Right kidney (tissue), 1 donor: ENCODE results near the gene SHISA8.
A peak's percentile ranks its signal among the peaks of the same experiment; 100 is the strongest.
"Not testable (repeated sequence)": the region's sequence is repeated elsewhere in the genome, so short reads cannot be mapped to it uniquely, and the experiment has no call there.

Experiments used
- DNase-seq: peaks from one replicate; pipeline ENCODE4 v3.0.0-alpha.2; 2016

Gene SHISA8

DNA sequence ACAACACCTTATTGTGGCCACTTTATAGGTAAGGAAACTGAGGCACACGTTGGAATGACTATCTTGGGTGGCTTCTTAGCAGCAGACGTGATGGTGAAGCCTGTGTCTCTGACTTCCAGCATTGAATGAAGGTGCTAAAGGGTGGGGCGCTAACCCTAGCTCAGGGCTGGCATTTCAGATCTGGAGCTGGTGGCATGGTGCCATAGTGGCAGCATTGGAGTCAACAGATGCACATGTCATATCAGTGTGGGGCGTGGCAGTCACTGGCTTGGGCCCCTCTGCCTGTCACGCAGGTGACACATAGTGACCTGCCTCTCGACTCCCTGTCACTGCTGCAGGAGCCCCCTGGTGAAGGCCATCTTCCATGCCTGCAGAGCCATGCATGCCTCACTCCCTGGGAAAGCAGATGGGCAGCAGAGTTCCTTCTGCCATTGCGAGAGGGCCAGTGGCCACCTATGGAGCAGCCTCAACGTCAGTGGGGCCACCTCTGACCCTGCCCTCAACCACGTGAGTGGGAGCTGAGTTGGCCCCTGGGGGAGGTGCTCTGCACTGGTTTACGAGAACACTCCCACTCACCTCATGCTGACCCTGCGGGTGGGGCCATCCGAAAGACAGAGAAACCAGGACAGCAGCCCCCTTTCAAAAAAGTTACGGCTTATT is 14.8 kb downstream of the SHISA8 start:
- DNase-seq, result no peak

DNA sequence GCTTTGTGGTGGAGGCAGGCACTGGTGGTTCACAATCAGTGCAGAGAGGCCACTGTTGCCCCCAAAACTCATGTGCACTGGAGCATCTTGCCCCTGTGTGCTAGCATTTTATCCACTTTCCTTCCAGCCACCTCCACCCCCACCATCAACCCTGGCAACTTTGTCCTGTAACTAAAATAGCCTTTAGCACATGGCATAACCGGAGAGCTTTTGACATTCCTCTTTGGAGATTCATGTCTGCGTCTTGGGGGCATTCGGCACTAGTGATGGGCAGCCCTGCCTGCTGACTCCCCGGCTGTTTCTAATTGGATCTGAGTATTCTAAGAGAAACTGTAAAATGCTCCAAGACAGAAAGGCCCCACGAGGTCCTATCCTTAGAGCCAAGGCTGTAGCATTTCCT is 15.8 kb downstream of the SHISA8 start:
- no peak for DNase-seq

DNA sequence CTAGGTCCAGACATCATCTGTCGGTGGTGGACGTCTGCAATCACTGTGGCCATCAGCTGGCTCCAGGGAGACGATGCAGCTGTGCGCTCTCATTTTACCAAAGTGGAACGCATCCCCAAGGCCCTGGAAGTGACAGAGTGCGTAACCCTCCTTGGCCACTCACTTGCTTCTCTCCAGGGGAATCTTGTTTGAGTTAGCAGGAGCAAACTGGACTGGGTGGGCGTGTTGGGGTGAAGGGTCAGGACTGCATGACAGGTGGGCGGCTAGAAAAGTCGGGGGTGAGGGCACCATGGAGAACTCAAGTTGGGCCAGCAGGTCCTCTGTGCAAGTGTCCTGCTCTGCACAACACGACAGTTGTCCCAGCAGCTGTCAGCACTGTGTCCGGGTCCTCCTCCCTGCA is 16.2 kb downstream of the SHISA8 start:
- no peak for DNase-seq

DNA sequence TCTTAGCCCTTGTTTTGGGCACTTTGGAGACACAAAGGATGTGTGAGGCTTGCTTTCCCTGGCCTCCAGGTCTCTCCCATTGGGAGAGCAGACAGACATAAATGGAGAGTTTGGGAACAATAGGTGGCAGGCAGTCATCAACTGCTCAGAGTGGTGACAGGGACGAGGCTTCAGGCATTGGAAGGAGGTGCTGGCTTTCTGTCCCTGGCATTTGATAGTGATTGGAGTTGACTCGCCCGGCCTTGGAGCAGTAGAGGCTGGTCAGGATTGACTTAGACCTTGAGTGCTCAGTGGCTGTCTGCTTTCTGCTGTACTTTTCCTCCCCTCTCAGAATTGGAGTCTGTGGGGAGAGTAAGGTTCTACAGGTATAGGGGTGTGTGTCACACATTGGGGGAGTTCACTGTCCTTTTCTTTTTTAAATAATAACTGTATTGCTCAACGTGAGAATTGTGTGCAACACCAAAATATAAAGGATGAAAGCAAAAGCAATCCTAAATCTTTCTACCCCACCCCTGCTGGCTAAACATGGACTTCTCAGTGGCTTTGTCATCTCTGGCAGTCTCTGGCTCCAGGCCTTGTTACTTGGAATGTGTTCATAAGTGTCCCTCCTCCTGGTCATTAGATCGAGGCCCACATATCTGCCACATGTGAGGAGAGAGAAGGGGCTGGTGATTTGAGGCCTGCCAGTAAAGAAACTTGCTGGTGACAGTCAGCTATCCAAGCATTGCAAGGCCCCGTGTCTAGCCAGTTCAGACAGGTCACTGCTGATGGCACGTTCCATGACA is 21.1 kb downstream of the SHISA8 start:
- no peak for DNase-seq

DNA sequence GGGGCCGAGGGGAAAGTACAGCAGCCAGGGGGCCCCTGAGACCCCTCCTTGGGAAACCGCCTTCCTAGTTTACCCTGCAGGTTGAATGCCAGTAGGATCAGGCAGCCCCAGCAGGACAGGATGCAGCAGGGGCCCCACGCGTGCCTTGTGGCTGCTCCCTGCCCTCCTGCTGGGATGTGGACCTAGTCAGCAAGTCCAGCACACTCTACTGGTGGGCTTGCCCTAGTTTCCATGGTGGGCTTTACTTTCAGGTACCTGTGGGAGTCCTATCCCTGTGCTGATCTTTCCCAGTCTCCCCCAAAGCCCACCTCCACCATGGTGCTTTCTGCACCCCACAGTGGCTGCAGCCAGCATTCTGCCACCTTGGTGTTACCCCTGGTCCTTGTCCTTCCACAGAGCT is 22.2 kb downstream of the SHISA8 start:
- DNase-seq, result no peak

DNA sequence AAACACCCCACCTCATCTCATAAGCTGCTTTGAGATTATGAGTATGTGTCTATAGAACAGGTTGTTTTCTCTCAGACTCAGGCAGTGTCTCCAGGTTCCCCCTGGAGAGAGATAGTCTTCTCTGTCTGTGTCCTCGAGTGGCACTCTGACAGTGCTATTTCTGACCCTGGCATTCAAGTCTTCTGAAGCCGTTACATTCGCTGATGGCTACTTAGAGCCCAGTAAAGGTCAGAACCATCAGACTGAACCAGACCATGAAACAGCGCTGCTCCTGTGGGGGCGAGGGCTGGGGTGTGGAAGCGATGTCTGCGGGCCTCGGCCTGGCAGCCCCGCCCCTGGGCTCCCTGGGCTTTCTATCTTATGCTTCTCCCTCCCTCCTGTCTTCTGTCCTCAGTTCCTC is 23.5 kb downstream of the SHISA8 start:
- no peak for DNase-seq

DNA sequence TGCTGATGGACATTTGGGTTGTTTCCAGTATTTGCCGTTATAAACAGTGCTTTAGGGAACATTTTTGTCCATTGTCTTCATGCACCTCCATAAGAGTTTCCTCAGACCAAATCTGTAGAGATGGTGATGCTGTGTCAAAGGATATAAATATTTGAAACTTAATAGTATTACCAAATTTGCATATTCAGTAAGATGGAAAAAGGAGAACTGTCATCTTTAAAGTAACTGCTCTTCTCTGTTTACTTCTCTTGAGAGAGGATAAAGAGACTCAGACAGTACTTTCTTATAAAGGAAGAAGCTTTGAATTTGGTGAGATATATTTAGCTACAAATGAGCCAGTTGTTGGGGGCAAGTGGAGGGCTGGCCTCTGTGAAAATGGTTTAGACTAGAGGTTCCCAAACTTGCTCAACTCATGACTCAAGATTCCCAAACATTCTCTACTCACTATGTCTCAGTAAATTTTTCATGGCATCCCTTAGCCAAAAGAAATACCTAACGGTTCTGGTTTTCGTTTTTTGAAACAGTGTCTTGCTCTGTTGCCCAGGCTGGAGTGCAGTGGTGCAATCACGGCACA is 26.2 kb downstream of the SHISA8 start:
- no peak for DNase-seq

DNA sequence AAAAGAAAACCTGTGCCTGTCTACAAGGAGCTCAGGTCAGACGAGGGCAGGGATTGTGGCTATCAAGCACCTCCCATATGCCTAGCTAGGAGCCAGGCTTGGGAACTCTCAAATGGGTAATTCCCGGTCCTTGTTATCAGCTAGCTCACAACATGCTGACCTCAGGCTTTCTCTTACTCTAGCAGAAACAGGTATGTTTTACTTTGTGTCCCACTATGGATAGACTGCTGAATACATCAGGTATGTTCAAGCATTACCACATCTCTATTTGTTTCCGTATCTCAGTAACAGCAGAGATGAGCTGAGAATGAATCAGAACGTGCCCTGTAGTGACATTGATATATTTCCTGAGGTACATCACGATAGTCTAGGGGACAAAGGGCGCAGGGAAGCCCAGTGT is 29.4 kb downstream of the SHISA8 start:
- DNase-seq, result no peak

DNA sequence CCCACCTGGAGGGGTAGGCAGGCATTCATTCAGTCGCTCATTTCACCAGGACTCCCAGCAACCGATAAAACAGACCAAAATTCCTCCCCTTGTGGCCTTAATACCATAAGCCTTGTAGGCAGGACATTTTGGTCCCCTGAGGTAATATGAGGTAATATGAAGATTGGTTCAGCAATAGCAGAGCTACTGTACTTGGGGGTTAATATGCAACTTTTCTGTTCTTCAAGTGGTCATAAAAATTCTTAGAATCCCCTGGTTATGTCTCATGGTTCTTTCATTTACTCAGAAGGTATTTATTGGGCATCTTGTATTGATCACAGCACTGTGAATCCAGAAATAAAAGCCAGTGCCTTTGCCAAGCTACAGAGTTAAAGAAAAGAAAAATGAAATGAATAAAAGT is 29.8 kb downstream of the SHISA8 start:
- DNase-seq, result no peak

DNA sequence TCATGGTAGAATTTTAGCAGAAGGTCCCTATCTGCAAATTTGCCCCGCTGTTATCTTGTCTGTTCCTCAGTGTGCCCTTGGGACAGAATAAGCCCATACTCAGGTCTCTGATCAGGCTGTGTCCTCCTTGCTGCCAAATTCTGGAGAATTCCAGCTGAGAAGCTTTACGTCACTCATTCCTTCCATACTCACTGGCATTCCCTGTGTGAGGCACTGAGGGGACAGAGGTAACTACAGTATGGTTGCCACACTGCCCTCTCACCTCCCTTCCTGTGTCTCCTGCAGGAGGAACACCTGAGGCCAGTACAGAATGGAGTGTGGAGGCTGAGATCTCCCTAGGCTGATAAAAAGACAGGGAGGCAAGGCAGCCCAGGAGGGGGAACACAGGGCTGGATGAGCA is 31.5 kb downstream of the SHISA8 start:
- DNase-seq, result no peak

DNA sequence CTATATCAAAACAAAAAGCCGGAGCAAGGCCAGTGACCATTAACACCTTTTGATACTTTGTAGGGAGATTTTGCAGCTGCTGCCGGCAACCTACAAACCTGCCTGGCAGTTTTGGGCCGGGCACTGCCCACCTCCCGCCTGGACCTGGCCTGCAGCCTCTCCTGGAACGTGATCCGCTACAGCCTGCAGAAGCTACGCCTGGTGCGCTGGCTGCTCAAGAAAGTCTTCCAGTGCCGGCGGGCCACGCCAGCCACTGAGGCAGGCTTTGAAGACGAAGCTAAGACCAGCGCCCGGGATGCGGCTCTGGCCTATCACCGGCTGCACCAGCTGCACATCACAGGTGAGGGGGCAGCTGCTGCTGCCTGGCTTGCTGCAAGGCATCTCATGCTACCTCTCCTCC is 34.2 kb downstream of the SHISA8 start:
- DNase-seq, result no peak

DNA sequence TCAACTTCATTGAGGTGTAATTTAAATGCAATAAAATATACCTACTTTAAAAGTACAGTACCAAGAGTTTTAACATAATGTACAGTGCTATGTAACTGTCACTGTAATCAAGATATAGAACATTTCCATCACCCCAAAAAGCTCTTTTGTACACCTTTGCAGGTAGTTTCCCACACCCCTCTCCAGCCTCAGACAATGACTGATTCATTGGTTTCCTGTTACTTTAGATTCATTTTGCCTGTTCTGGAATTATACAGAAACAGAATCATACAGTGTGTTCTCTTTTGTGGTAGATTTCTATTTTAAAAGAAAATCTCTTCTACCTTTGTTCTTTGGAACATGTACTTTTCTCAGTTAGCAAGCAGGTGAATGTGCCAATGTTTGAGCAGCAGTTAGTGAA is 38.2 kb downstream of the SHISA8 start:
- no peak for DNase-seq

DNA sequence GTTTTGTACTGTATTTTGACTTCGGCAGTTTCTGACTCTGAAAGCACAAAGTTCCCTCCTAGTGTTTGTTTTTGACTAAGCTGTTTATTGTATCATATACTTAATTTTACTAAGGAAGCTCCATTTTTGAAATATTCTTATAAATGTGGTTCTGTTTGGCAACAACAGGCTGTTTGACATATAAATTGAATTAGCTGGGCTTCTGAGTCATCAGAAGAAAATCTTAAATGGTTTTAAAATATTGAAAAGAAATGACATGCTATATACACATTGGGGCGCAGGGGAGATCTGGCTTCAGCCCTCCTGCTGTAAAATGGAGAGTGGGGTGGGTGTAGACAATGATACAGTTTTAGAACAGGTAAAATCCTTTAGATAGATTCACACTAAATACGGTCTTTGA is 38.6 kb downstream of the SHISA8 start:
- DNase-seq, result no peak

DNA sequence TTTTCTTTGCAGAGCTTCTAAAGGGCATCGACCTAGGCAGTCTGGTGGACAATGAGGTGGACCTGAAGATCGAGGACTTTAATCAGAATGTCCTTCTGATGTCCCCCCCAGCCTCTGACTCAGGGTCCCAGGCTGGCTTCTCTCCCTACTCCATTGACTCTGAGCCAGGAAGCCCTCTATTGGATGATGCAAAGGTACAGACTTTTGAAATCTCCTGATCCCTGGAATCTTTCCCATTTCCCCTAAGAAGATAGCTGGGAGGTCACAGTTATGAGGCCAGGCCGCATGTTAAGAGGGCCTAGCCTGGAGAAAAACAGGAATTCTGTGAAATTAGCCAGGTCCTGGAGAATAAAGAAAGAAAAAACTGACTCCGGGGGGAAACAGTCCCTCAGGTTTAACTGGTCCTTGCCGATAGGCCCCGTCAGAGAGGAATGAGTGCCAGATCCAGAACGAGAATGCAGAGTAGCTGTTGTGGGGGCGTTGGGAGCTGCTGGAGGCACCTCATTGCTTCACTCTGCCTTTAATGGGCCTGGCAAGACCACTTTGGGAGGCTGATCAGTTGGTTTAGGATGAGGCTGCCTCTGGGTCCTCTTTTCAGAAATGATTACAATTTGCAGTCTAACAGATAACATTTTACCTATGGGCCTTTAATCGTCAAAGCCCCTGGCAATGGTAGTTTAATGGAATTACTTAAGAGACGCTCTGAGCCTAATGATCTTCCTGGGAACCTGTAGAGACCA is 39.2 kb downstream of the SHISA8 start:
- no peak for DNase-seq

DNA sequence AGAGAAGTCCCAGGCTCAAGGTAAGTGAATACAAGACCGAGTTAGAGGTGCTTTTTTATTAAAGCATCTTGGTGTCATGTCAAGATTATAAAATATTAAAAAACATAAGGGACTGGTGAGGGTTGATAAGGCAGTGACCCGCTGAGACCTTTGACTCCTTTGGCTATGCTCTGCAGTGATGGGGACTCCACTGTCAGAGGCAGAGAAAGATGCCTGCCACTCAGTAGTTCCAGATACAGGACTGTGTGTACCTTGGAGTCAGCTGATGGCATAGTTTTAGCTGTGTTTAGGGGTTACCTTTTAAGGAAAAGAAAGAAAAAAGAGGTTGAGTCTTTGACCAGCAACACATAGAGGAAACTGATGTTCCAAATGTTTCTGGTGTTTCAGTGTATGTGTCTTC is 40.8 kb downstream of the SHISA8 start:
- no peak for DNase-seq

DNA sequence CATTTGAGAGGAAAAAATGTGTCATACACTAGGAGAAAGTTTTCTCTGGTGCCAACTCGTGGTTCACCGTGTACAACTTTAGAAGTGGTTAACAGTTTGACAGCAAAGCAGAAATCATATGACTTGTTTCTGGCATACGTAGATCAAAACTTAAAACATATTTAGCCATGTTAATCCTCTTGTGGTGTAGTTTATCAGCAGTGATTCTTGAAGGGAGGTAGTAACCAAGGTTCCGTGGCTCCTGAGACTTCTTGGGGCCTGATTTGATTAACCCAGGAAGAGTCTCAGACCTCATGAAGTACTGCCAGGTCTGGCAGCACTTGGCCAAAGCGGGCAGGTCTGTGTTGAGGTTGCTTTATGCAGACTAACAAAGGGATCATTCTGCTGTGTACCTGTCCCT is 41.5 kb downstream of the SHISA8 start:
- no peak for DNase-seq

DNA sequence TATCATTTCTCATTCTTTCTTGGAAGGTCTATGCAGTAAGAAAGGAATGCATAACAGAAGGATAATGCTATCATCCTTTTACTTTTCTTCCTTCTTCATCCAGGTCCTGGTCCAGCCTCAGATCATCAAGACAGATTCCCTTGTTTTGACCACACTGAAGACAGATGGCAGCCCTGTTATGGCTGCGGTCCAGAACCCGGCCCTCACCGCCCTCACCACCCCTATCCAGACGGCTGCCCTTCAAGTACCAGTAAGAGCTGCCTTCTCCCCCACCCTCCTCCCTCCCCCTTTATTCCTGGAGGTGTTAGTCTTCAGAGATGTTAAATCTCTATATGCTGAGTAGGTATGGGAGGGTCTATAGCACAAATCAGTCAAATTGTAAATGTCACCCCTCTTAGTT is 44.1 kb downstream of the SHISA8 start:
- DNase-seq, result no peak

DNA sequence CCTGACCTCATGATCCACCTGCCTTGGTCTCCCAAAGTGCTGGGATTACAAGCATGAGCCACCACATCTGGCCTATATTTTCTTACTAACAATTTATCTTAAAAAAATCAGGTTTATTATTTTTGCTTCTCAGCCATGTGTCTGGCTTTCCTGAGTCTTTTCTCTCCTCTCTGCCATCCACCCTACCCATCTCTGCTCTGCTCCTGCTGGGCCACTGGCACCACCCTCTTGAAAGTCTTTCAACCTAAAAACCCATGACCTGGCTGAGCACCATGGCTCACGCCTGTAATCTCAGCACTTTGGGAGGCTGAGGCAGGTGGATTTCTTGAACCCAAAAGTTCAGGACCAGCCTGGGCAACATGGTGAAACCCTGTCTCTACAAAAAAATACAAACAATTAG is 44.8 kb downstream of the SHISA8 start:
- DNase-seq, result not testable (repeated sequence)

DNA sequence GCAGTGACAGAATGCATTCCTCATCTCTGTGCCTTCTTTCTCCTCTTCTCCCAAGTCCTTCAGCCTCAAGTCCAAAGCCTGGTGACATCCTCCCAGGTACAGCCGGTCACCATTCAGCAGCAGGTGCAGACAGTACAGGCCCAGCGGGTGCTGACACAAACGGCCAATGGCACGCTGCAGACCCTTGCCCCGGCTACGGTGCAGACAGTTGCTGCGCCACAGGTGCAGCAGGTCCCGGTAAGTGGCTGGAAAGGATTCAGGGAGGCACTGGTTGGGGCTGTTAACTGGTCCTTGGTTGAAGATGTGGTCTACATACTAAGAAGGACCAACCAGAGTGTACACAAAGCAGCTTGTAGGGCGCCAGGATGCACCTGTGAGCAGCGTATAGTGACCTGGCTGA is 46.3 kb downstream of the SHISA8 start:
- no peak for DNase-seq

DNA sequence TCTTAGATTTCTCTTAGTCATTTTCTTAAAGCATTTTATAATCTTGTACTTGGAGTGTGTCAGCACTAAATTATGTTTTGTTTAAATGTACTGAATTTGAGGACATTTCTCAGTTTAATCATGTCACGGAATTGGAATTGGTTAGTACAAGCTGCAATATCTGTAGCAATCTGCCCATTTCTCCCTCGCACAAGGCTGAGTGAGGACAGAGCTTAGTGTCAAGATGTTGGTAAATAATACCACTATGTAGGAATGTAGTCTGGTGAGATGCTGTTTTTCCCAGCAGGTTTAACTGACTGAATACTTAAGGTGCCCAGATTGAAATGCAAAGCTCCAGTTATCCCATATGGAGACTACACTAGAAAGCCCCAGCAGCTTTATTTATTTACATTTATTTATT is 51.4 kb downstream of the SHISA8 start:
- no peak for DNase-seq

DNA sequence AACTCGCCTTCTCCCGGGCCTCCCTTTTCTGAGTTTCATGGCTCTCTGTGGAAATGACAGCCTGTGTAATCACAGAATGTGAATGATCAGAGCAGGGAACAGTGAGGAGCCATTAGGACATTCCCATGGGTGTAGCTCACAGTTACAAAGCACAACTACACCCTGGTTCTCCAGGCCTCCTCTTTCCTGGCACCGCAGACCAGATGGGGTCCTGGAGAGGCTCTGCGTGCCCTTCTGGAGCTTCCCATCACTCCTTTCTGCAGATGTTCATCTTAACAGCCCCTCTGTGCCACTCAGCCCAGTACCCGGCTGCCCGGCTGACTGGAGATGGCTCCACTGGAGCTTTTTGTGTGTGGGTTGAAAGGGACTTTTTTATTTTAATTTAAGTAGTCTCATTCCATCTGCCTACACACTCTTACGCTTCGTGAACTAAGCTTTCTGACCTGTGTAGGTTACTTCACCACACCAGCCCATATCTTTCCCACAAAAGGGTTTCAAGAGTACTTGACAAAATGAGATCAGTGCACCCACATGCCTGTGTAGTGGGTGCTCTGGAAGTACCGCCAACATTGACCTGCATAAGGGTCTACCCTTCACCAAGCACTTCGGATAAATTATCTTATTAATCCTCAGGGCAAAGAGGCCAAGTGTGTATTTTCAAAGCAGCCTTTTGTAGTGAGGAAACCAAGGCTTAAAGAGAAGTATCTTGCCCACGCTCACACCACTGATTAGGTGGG is 52.2 kb downstream of the SHISA8 start:
- DNase-seq, result peak; percentile 51

DNA sequence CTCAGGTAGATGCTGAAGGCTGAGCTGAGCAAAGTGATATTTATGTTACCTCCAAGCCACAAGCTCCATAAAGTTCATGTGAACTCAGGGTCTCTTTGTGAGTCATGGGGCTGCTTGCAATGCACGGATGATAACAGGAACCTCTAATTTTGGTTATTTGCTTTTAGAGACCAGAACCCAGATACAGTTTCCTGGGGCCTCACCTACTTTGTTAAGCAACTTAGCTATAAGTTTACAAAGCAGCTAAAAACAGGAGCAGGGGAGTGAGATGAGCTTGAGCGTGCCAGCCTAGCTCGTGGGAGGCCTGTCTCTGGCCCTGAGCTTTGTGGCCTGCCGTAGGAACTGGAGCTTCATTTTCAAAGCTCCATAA is 52.7 kb downstream of the SHISA8 start:
- DNase-seq, result no peak
